NT2/D1 (cell line): ENCODE results near the gene WBP2NL.

ENCODE experiments used
- SUZ12 ChIP-seq: IDR thresholded peaks from 2 replicates; pipeline ENCODE4 v1.6.1; 2011; ENCODE audit not compliant: insufficient read length, insufficient read depth; ENCODE audit errors: extremely low read depth
- YY1 ChIP-seq: IDR thresholded peaks from 2 replicates; pipeline ENCODE4 v1.6.1; 2011; ENCODE audit not compliant: insufficient read length, insufficient read depth
- ZNF274 ChIP-seq: IDR thresholded peaks from 2 replicates; pipeline ENCODE4 v1.6.1; 2011; ENCODE audit warnings: mild to moderate bottlenecking, low read depth, low read length

DNA sequence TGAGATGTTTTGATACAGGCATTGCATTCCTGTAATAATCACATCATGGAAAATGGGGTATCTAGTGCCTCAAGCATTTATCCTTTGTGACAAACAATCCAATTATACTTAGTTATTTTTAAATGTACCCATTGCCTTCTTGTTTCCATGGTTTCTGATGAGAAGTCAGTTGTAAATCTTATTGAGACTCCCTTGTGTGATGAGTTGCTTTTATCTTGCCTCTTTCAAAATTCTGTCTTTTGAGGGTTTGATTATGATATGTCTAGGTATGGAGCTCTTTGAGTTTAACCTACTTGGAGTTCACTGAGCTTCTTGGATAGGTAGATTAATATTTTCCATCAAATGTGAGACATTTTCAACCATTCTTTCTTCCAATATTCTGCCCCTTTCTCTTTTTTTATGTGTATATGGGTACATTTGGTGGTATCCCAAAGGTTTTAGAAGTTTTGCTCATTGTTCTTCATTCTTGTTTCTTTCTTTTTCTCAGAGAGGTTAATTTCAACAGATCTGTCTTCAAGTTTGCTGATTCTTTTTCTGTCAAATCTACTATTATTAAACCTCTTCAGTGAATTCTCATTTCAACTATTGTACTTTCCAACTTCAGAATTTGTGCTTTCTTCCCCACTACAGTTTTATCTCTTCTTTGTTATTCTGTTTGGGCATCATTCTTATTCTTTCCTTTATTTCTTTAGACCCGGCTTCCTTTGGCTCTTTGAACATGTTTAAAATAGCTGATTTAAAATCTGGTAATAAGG lies 58.3 kb downstream of the WBP2NL start:
- TF ChIP-seq ZNF274, result no peak
- TF ChIP-seq YY1, result no peak
- no peak for TF ChIP-seq SUZ12
